Left lobe of liver (tissue), 2 donors: ENCODE measurements around the gene SLC6A8. TPM values are rescaled to one million over a fixed set of nuclear protein-coding genes. Genes with fewer than 3 reads are reported as not detected.
"Not testable (repeated sequence)": the region's sequence is repeated elsewhere in the genome, so short reads cannot be mapped to it uniquely, and the experiment has no call there.

Experiments used
- ATAC-seq: fragments of 200-7000 bp; cut with Tn5 transposase; one replicate; pipeline ENCODE4 v1.9.1; 2020; ENCODE audit warnings: mild to moderate bottlenecking, moderate library complexity
- DNase-seq: peaks from one replicate; pipeline ENCODE4 v3.0.0-alpha.2; 2020; ENCODE audit warnings: low spot score
- total RNA-seq: library from RNA; stranded (reverse); gene quantifications from one replicate; pipeline ENCODE4 v1.2.1, GENCODE V29; 2021
- donor health status: DM: no; HTN: no; CAD: no; lungs with moderate emphysema.
- donor health status: DM: no; HTN: yes; CAD: no.

Gene SLC6A8
- total RNA-seq, 1 donor from 2014 or later = 3.2 TPM

DNA sequence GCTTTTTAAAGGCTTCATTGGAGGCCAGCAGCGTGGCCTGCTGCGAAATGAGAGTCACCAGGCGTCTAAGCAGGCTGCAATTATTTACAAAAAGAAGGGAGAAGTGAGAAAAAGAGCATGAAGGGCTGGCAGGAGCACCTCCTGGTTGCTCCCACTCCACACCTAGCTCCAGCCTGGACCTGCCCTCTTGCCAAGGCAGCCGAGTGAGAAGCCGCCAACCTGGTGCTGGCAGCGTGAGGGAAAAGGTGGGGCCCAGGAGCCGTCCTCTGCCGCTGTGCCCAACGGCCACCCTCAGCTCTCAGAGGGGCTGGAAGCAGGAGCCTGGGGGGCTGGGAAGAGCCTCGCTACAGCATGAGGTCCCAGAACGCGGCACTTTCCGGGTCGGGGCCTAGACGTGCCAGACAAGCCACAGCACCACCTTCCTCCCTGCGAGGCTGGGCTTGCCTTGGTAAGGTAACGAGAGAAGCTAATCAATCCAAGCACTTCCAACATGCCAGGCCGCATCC, 16.3 kb downstream of the SLC6A8 start:
- no peak for DNase-seq
- no peak for ATAC-seq

- DNase-seq = not testable (repeated sequence)
Observed at GRCh38 chrX:153704631-153705402, 17.1 kb downstream of the SLC6A8 start.

GRCh38 chrX:153705403-153706060, 17.8 kb downstream of the SLC6A8 start:
- not testable (repeated sequence) for DNase-seq, ATAC-seq

More at GRCh38 chrX:153704631-153705402, 17.1 kb downstream of the SLC6A8 start:
- not testable (repeated sequence) for ATAC-seq

- DNase-seq (no peak), ATAC-seq (no peak)
Observed at GRCh38 chrX:153706799-153707198, 19.1 kb downstream of the SLC6A8 start.

DNA sequence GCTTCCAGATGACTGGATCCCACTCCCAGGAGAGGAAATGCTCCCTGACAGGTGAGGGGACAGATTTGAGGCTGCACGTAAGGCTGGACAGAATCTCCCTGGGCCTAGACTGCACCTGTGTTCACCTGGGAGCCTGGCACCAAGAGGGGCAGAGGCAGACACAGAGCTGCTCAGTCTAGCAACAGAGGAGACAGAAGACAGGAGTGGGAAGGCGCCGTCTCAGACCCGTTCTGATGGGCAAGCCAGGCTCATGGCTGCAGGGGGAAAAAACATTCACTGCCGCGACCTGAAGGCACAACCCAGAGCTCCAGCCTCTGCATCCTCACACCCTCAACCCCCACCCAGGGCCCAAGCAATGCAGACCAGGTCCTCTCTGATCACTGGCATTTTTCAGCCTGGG, 19.7 kb downstream of the SLC6A8 start:
- ATAC-seq = no peak
- DNase-seq = no peak

DNA sequence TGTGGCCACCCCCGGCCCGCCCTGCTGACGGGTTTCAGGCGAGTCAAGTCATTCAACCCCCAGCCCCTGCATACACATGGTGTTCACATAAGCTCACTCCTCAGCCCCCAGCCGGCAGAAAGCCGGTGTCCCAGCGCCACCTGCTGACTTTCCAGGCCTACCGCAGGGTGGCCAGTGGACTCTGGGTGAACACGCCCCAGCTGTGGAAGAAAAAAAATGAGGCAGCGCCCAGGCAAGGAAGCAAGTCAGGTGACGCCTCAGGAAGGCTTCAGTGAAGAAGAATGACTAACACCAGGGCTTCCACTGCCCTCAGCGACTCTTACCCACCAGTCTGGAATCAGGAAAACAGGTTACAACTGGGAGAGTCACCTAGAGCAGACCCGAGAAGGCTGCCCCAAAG, 20.7 kb downstream of the SLC6A8 start:
- DNase-seq = no peak
- ATAC-seq = peak; percentile 73

DNA sequence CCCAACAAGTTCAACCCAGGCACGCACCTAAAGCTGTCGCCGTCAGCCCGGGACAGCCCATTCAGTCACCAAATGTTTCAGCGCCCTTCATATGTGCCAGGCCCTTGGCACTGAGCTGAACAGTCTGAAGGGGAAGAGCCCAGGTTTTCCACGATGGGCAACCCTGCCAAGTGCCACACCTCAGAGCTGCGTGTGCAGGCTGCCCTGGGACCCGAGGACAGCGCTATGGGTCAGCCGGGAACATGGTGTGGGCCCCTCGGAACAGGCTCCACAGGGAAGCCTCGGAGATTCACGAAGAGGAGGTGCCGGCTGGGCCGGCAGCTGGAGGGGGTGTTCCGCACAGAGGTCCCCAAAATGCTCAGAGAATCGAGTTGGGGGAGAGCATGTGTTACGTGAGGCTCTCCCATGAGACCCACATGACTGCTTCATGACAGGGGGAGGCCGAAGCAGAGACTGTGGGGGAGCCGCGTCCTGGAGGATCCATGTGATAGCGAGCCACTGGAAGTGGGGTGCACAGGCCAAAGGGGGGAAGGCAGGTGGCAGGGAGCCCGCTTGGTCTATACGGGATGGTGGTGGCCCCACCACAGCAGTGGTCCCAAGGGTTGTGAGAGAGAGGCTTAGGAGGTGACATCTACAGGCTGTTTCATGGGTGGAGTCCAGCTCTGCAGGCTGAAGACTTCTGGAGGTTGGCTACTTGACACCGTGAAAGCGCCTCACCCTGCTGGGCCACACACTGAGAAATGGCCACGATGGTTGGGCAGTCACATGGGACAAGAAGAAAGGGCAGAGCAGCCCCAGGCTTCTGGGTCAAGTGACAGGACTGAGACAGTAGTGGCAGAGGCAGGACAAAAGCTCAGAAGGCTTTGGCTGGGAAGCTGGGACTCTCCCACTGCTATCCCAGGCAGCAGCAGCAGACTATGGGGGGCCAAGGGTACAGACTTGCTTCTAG, 22.3 kb downstream of the SLC6A8 start:
- ATAC-seq (no peak), DNase-seq (no peak)

GRCh38 chrX:153714256-153714655, 26.5 kb downstream of the SLC6A8 start:
- ATAC-seq (no peak), DNase-seq (no peak)

DNA sequence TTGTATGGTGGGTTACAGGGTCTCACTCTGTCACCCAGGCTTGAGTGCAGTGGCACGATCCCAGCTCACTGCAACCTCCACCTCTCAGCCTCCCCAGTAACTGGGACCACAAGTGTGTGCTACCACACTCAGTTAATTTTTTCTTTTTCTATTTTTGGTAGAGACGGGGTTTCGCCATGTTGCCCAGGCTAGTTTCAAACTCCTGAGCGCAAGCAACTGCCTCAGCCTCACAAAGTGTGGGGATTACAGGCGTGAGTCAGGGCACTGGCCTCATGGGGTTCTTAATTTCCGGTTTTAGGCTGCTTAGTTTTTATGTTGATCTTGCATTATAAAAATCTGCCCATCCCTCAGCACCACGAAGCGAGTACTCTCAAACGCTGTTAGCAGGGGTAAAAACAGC, 29.7 kb downstream of the SLC6A8 start:
- ATAC-seq (no peak), DNase-seq (no peak)

DNA sequence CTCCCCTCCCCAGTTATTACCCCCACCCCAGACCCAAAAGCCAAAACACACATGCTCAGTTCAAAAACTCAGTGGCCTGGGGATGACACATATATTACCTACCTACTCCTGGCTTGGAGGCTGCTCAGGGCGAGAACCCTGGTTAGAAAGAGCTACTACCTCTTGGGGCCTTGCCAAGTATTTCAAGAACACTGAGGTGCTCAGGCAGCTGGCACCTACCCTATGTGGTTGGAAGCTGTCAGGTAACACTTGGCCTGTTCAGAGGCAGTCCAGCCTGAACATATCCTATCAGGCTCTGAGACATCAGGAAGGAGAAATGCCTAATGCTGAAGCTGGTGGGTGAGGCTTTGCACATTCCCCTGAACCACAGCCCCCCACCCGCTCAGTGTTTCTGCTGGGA, 31.5 kb downstream of the SLC6A8 start:
- no peak for ATAC-seq
- DNase-seq = no peak

DNA sequence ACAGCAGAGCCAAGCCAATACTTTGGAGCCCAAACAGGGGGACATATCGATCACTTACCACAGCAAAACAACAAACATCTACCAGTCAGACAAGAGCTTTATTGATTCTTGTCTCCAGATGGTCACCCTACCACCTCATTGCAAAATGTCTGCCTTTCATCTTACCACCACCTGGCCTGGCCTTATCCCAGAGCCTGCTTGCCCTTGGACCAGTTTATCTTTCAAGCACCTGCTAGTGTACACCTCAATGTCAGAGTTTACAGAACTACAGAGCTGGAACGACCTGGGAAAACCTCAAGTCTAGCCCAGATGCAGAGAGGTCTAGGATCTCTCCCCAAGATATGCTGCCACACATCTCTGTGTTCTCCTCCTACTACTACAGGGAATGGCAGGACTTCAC, 32.0 kb downstream of the SLC6A8 start:
- DNase-seq (no peak), ATAC-seq (no peak)

DNA sequence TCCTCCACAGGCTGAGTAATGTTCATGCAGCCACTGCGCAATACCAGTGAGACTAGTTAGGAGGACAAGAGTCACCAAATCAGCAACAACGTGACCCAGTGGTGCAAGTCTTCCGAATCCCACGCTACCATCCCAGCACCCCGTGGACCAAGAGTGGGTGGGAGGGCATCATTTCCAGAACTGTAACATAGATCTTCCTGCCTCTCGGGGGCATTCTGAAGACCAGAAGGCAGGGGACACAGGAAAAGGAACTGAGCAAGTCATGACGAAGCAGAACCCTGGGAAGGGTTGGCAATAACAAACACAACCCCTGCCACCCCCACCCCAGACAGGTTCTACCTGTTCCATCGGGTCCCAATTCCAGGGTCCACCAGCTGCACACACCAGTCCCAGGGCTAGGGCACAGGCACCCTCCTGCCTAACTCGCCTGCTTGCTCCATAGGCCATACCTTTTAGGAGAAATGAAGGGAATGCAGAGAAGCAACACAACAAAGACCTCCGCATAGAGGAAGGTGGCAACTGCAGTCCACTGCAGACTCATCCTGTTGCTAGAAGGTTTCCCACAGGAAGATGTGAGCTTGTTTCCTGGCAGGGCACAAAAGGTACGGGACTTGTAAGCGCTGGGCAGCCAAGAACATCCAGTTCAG, 35.1 kb downstream of the SLC6A8 start:
- DNase-seq = no peak

DNA sequence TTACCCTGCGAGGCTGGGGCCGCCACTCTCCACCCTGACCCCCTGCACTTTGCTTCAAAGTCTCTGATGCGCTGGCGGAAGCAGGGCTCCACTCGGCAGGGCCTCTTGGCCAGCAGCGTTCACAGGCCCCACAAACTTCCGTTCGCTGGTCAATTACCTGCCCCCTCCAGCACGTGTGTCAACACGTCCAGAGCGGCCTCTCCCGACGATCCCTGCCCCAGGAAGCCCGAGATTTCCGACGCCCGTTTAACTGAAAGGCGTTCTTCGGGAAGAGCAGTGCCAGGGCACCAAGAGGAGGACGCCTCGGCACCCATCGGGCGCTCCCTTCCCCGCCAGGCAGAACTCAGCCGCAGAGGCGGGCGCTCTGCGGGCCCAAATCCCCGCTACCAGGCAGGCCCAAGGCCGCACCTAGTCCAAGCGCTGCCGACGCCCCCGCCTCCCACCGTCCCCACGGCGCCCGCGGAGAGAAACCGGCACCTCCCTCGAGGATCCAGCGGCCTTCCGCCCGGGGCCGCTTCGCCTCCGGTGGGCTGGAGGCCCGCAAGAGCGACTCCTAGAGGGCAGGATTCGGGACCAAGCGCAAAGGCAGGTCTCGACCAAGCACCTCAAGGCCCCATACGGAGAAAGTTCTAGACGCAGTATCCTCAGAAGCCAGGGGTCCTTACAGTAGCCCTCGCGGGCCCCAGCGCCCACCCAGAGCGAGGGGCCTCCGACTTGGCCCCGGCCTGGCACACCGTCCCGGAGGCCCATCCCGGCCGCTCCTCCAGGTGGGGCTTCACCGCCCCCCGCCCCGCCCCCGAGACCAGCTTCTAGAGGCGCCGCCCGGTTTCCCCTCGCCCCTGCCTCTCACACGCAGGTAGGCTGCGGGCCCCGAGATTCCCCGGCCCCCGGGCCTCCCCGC, 35.9 kb downstream of the SLC6A8 start:
- ATAC-seq (peak; percentile 6), DNase-seq (peak; percentile 68)

More for the DNA sequence above, 35.1 kb downstream of the SLC6A8 start:
- no peak for ATAC-seq

- peak; percentile 79 for ATAC-seq
- peak; percentile 91 for DNase-seq
Observed at GRCh38 chrX:153724252-153725038, 36.7 kb downstream of the SLC6A8 start, which contains the start of the genes ABCD1 and BCAP31. Gene ABCD1 (plus strand): TSS chrX:153724856. CDS start chrX:153725267, 411 bp downstream. Gene BCAP31 (minus strand): TSS chrX:153724387. CDS start chrX:153723244, 1,143 bp downstream.

GRCh38 chrX:153725039-153725831, 37.5 kb downstream of the SLC6A8 start:
- ATAC-seq (peak; percentile 3), DNase-seq (no peak)

DNA sequence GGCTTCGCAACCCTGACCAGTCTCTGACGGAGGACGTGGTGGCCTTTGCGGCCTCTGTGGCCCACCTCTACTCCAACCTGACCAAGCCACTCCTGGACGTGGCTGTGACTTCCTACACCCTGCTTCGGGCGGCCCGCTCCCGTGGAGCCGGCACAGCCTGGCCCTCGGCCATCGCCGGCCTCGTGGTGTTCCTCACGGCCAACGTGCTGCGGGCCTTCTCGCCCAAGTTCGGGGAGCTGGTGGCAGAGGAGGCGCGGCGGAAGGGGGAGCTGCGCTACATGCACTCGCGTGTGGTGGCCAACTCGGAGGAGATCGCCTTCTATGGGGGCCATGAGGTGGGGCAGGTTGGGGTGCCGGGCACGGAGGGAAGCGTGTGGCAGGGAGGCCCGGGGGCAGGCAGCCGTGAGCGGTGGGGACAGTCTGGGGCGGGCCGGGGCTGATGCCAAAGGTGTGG, 38.1 kb downstream of the SLC6A8 start:
- ATAC-seq = no peak
- DNase-seq = no peak
